ENCODE measurements around the gene WDR37.

DNA sequence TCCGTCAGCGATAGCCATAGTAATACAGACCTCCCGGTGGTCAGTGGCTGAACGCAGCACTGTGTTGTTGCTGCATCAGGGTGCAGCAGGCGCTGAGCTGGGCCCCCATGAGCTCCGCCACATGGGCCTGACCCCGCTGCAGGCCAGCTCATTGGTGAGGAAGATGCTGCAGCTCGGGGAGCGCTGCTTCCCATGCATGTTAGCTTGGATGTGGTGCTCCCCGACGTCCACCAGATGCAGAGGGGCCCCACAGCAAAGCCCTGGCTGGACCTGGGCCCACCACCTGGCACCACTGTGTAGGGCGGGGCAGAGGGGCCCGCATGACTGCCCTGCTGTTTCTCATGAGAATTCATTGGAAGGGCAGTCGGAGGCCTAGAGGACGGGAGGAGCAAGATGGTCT is 50.8 kb downstream of the WDR37 start:
- TF ChIP-seq, protein P1, sequence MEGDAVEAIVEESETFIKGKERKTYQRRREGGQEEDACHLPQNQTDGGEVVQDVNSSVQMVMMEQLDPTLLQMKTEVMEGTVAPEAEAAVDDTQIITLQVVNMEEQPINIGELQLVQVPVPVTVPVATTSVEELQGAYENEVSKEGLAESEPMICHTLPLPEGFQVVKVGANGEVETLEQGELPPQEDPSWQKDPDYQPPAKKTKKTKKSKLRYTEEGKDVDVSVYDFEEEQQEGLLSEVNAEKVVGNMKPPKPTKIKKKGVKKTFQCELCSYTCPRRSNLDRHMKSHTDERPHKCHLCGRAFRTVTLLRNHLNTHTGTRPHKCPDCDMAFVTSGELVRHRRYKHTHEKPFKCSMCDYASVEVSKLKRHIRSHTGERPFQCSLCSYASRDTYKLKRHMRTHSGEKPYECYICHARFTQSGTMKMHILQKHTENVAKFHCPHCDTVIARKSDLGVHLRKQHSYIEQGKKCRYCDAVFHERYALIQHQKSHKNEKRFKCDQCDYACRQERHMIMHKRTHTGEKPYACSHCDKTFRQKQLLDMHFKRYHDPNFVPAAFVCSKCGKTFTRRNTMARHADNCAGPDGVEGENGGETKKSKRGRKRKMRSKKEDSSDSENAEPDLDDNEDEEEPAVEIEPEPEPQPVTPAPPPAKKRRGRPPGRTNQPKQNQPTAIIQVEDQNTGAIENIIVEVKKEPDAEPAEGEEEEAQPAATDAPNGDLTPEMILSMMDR (IDR thresholded peaks at IDR 0.05), result no peak
- TF ChIP-seq POLR2A (IDR thresholded peaks at IDR 0.05), result no peak

All from right lobe of liver (tissue), 4 donors.